ENCODE results near the gene C14orf93. TPM values are rescaled to one million over a fixed set of nuclear protein-coding genes. Genes with fewer than 3 reads are reported as not detected.

The C14orf93 gene
- total and polyA plus RNA-seq, 2 donors (not counting 1 experiment from before 2014, with no cell fraction given) = 17.9 to 26.8 TPM

- Mint-ChIP-seq H3K27ac (no peak overlapping the region), H3K4me1 (peaks cover 18% of the 10 kb centered on the region), H3K4me3 (no peak overlapping the region), H3K9me3 (ENCODE audit: insufficient read depth) (no peaks in the 10 kb centered on the region), H3K27me3 (no peaks in the 10 kb centered on the region)
- ChIA-PET CTCF (interaction anchor here (0.8 to 19.1 kb wide), 5 partner anchors 21 to 464 kb away, joined by 3 to 1134 read pairs (median 4); partner anchors contain the start of gene AJUBA), POLR2A (interaction anchor here (0.7 to 0.8 kb wide), 2 partner anchors 30 to 68 kb away, joined by 3 to 6 read pairs; no protein-coding TSS in a partner anchor)
- intact Hi-C loops (cut with micrococcal nuclease) = loop anchor here (10.0 kb wide), 2 partner anchors 669 to 749 kb away; no protein-coding TSS in a partner anchor
- Histone ChIP-seq H4K20me1 (ENCODE audit: control insufficient read depth, insufficient read depth, low read length, poor library complexity, severe bottlenecking) (peaks cover 5% of the 10 kb centered on the region), H3K27ac (ENCODE audit: low read length in 2 of 2) (no peak overlapping the region), H3K9ac (ENCODE audit: low read length) (no peak overlapping the region), H3K9me3 (ENCODE audit: control extremely low read depth in 1 of 3, control insufficient read depth in 2 of 3, insufficient read depth in 1 of 3, low read length in 2 of 3) (no peaks in the 10 kb centered on the region), H3K4me3 (ENCODE audit: control extremely low read depth in 1 of 5, extremely low read depth in 1 of 5, insufficient read depth in 1 of 5, low read depth in 2 of 5, low read length in 4 of 5) (no peak overlapping the region), H3K4me1 (ENCODE audit: control insufficient read depth in 2 of 2, insufficient read depth in 2 of 2, low read length in 2 of 2) (peaks cover 10 to 21% of the 10 kb centered on the region in 2 donors), H2AFZ (ENCODE audit: insufficient read depth, low read depth, low read length, poor library complexity, severe bottlenecking) (no peak overlapping the region), H3K79me2 (ENCODE audit: control insufficient read depth, insufficient read depth, low read length) (no peaks in the 10 kb centered on the region), H3K4me2 (replicated peaks; ENCODE audit: low read depth, low read length, poor library complexity, severe bottlenecking) (no peak overlapping the region), H3K36me3 (replicated peaks in 1 of 2; ENCODE audit: control extremely low read depth in 1 of 2, control insufficient read depth in 1 of 2, extremely low read depth in 1 of 2, insufficient read depth in 2 of 2, low read length in 1 of 2) (peaks cover 0 to 12% of the 10 kb centered on the region in 2 experiments), H3K27me3 (replicated peaks in 1 of 4; ENCODE audit: control extremely low read depth in 1 of 4, control insufficient read depth in 3 of 4, insufficient read depth in 4 of 4, low read length in 3 of 4) (peaks cover 0 to 6% (median 0%) of the 10 kb centered on the region in 4 experiments)
- DNase-seq (no peak), ATAC-seq (ENCODE audit: low read depth) (no peak)
- 85% methylated on average over 14 of the region's 17 CpGs for WGBS (ENCODE audit: insufficient coverage)
- TF ChIP-seq CTCF (IDR thresholded peaks at IDR 0.05) = no peak
- no peak for TF ChIP-seq EZH2 (IDR thresholded peaks at IDR 0.05; ENCODE audit: borderline replicate concordance, insufficient read depth, low read depth, low read length, poor library complexity, severe bottlenecking)
Observed at GRCh38 chr14:23054000-23054811, 44.3 kb upstream of the C14orf93 start.

- no peaks in the 10 kb centered on the region for H3K27me3 Mint-ChIP-seq
- Histone ChIP-seq H3K9me3 (ENCODE audit: control extremely low read depth in 1 of 3, control insufficient read depth in 2 of 3, insufficient read depth in 1 of 3, low read length in 2 of 3) (no peaks in the 10 kb centered on the region), H3K27ac (ENCODE audit: low read length in 2 of 2) (no peak overlapping the region), H3K79me2 (ENCODE audit: control insufficient read depth, insufficient read depth, low read length) (no peaks in the 10 kb centered on the region), H3K27me3 (replicated peaks in 1 of 4; ENCODE audit: control extremely low read depth in 1 of 4, control insufficient read depth in 3 of 4, insufficient read depth in 4 of 4, low read length in 3 of 4) (peaks cover 0 to 6% (median 0%) of the 10 kb centered on the region in 4 experiments), H3K36me3 (replicated peaks in 1 of 2; ENCODE audit: control extremely low read depth in 1 of 2, control insufficient read depth in 1 of 2, extremely low read depth in 1 of 2, insufficient read depth in 2 of 2, low read length in 1 of 2) (peaks cover 0 to 4% of the 10 kb centered on the region in 2 experiments), H3K9ac (ENCODE audit: low read length) (no peak overlapping the region), H3K4me2 (replicated peaks; ENCODE audit: low read depth, low read length, poor library complexity, severe bottlenecking) (no peak overlapping the region), H3K4me3 (ENCODE audit: control extremely low read depth in 1 of 5, extremely low read depth in 1 of 5, insufficient read depth in 1 of 5, low read depth in 2 of 5, low read length in 4 of 5) (no peak overlapping the region), H4K20me1 (ENCODE audit: control insufficient read depth, insufficient read depth, low read length, poor library complexity, severe bottlenecking) (peaks cover 5% of the 10 kb centered on the region), H2AFZ (ENCODE audit: insufficient read depth, low read depth, low read length, poor library complexity, severe bottlenecking) (no peak overlapping the region), H3K4me1 (ENCODE audit: control insufficient read depth in 2 of 2, insufficient read depth in 2 of 2, low read length in 2 of 2) (peaks cover 10 to 21% of the 10 kb centered on the region in 2 donors)
- no peak overlapping the region for H3K4me3 Mint-ChIP-seq
- peaks cover 18% of the 10 kb centered on the region for H3K4me1 Mint-ChIP-seq
- no peak overlapping the region for H3K27ac Mint-ChIP-seq
- ATAC-seq (ENCODE audit: low read depth) = no peak
- no peak for DNase-seq
- CTCF ChIA-PET = interaction anchor here (0.8 to 19.1 kb wide), 6 partner anchors 21 to 463 kb away, joined by 3 to 1134 read pairs (median 4); partner anchors contain the start of gene AJUBA
- intact Hi-C loops (cut with micrococcal nuclease) = loop anchor here (10.0 kb wide), 2 partner anchors 669 to 749 kb away; no protein-coding TSS in a partner anchor
- 93% methylated on average over 10 of the region's 10 CpGs for WGBS (ENCODE audit: insufficient coverage)
- POLR2A ChIA-PET = no interaction called here
- TF ChIP-seq EZH2 (IDR thresholded peaks at IDR 0.05; ENCODE audit: borderline replicate concordance, insufficient read depth, low read depth, low read length, poor library complexity, severe bottlenecking) = no peak
- TF ChIP-seq CTCF (IDR thresholded peaks at IDR 0.05) = no peak
- H3K9me3 Mint-ChIP-seq (ENCODE audit: insufficient read depth) = no peaks in the 10 kb centered on the region
Observed at GRCh38 chr14:23053426-23053825, 43.5 kb upstream of the C14orf93 start.
